ENCODE data around the gene CCT3. TPM values are rescaled to one million over a fixed set of nuclear protein-coding genes. Genes with fewer than 3 reads are reported as not detected.

CCT3 gene
- total RNA-seq: 523 and 571 TPM in 2 replicates

DNA sequence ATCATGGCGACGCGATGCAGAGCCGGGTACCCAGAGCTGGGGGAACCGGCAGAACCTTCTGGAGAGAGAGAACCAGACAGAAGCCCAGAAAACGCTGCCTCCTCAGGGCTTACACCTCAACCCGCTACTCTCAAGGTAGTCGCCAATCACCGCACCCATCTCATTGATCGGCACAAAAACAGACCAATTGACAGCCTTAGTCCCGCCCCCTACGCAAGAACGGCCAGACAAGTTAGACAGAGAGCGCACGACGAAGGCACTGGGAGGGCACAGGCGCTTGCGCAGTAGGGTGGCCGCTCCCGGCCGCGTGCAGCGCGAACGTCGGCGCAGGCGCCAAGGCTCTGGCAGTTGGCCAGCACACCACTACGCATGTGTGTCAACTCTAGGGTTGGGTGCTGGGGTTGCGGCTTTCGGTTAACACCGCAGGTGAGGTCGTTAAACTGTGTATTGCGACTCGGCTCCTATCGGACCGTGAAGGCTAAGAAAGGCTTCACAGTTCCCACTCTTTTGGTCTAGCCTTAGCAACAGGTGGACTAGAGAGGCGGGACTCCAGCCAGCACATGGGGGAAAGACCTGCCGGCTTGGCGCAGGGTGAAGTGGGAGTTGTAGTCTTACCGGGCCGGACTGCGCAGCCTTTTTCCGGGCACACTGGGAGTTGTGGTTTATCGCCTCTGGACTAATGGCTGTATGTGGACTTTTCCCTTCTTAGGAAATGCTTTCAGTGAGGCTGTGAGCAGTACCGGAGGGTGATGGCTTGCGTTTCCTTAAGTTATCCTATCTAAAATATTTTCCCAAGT is at the start of gene CCT3, which contains the start of gene TSACC:
Gene CCT3 (minus strand): TSS at position 113 of the 797 bp plus-strand sequence. CDS start 108 bp downstream, at position 5.
Gene TSACC (plus strand): TSS at position 347 of the 797 bp plus-strand sequence. CDS start 1,232 bp downstream, outside the sequence.

GRCh38 chr1:156368889-156369684 is 31.0 kb upstream of the CCT3 start, which contains the start of gene RHBG:
Gene RHBG, plus strand, starts transcription at chr1:156369211. Its CDS starts 39 bp downstream, at chr1:156369250.

DNA sequence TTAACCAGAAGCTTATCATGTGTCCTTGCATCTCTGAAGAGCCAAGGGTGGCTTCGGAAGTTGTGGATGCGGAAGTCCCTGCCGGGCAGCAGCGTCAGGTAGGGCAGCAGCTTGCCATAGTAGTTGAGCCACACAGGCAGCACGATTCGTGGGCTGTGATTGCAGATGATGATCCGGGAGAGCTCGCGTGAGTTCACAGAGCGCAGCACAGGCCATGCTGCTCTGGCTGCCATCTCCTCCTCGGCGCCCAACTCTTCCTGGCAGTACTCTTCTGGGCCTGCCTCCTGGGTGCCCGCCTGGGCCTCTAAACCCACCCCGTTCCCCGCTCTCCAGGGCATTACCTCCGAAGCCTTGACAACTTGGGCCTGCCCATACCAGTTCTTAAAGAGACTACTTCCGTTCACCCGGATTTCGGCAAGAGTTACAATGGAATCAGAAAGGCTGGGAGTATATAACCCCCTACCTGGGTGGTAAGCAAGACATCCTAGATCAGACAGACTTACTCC is 39.2 kb downstream of the CCT3 start, which contains the start of gene VHLL:
Gene VHLL (minus strand): TSS at position 456 of the 506 bp plus-strand sequence. CDS start 118 bp downstream, at position 338.

GRCh38 chr1:156295391-156295947 is 42.6 kb downstream of the CCT3 start, which contains the start of gene GLMP:
Gene GLMP, minus strand, starts transcription at chr1:156295679. Its CDS starts 34 bp downstream, at chr1:156295645.

GRCh38 chr1:156284112-156284511 is 54.0 kb downstream of the CCT3 start, which contains the start of gene TMEM79:
Gene TMEM79, plus strand, starts transcription at chr1:156284325. Its CDS starts 902 bp downstream, at chr1:156285227.

DNA sequence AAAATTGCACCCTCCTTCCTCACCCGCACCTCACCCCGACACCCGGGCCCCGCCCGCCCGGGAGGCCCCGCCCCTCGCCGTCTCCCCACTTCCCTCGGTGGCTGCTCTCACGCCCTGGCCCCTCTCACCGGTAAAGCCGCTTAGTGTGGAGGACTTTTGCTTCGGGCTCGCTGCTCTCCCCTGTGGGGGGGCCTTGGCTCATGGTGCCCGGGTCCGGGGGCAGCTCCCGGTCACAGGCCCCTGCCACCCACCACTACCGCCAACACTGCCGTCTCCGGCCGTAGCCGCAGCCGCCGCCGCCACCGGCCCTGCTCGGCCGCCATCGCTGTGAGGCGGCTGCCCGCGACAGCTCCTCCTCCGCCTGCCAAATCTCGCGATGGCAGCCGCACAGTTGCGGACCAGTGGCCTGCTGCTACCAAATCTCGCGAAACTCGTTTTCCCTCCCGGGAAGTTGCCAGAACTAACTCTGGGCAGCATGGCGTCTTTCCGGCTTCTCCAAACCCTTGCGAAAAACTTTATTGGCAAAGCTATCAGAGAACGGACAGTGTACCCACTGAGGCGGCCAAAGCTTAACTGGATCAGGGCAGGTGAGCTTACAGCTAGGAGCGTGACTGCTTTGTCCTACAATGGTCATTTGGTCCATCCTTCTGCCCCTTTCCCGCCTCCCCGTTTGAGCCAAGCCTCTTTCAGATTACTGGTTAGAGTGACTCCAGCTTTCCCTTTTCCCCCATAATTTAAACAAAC is 55.4 kb downstream of the CCT3 start, which contains the start of gene SMG5:
Gene SMG5 (minus strand): TSS at position 347 of the 744 bp plus-strand sequence. CDS start 145 bp downstream, at position 202.

Other genes with a start within 250 kb of the CCT3 start
- gene LMNA, start 223.6 kb downstream of the CCT3 start, total RNA-seq: 724 and 847 TPM in 2 replicates
- gene SEMA4A, start 184.7 kb downstream of the CCT3 start, total RNA-seq: 0.29 and 0.65 TPM in 2 replicates
- 18.3 and 21.3 TPM in 2 replicates for gene SLC25A44, start 144.2 kb downstream of the CCT3 start, total RNA-seq
- 51.9 and 54.3 TPM in 2 replicates for gene PMF1, start 125.3 kb downstream of the CCT3 start, total RNA-seq
- 0.19 and 0.33 TPM in 2 replicates for gene BGLAP, start 96.1 kb downstream of the CCT3 start, total RNA-seq
- 0.33 and 0.57 TPM in 2 replicates for gene PAQR6, start 90.2 kb downstream of the CCT3 start, total RNA-seq
- 72.8 and 73.3 TPM in 2 replicates for gene SMG5, start 55.5 kb downstream of the CCT3 start, total RNA-seq
- 0.98 and 1.9 TPM in 2 replicates for gene TMEM79, start 54.0 kb downstream of the CCT3 start, total RNA-seq
- gene GLMP, start 42.6 kb downstream of the CCT3 start, total RNA-seq: 54.7 and 83.6 TPM in 2 replicates
- gene VHLL, start 39.0 kb downstream of the CCT3 start, total RNA-seq: 0.33 TPM in 1 of 2 replicates, not detected in the other
- gene TSACC, start 234 bp upstream of the CCT3 start, total RNA-seq: 0.65 TPM in 1 of 2 replicates, not detected in the other
- gene RHBG, start 30.9 kb upstream of the CCT3 start, total RNA-seq: not detected in 2 replicates
- gene MEF2D, start 162.5 kb upstream of the CCT3 start, total RNA-seq: 21.6 and 29.4 TPM in 2 replicates
- 19.6 and 21.5 TPM in 2 replicates for gene IQGAP3, start 234.3 kb upstream of the CCT3 start, total RNA-seq
- not detected in 2 replicates for gene TTC24, start 241.4 kb upstream of the CCT3 start, total RNA-seq

All from vein endothelial cell (primary cell).